HG03558 (cell line): ENCODE data around the gene ASB9.
"Not testable (repeated sequence)": the region's sequence is repeated elsewhere in the genome, so short reads cannot be mapped to it uniquely, and the experiment has no call there.

ENCODE experiments used
- ATAC-seq: cut with Tn5 transposase; IDR thresholded peaks from one replicate; pipeline ENCODE4 v1.9.1; 2021; ENCODE audit warnings: moderate number of reproducible peaks; ENCODE audit not compliant: unreplicated experiment; ENCODE audit errors: extremely low read depth

The ASB9 gene

DNA sequence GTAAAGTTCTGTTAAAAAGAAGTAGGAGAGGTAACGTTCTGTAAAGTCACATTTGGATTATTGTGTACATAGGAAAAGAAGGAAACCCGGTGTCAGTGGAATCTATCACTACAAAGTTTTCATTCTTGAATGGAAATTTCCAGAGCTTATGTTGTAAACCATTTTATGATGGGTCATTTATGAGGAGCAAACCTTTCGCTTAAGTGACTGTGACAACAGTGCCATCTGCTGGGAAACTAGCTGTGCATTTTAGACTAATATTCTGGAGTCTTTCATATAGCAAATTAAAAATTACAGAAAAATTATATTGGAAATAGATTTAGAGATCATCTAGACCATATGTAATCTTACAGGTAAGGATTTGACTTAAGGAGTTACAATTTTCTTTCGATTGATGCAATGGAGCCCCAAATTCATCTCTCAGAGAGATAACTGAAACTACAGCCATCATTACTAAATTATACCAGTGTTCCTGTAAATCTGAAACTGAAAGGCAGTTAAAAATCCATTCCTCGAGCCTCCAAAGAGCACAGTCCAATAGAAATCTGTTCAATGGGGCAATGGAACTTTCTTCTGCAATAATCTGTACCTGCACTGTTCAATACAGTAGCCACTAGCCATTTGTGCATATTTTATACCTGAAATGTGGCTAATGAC, 26.9 kb downstream of the ASB9 start:
- no peak for ATAC-seq

GRCh38 chrX:15241301-15241700, 28.6 kb downstream of the ASB9 start:
- no peak for ATAC-seq

DNA sequence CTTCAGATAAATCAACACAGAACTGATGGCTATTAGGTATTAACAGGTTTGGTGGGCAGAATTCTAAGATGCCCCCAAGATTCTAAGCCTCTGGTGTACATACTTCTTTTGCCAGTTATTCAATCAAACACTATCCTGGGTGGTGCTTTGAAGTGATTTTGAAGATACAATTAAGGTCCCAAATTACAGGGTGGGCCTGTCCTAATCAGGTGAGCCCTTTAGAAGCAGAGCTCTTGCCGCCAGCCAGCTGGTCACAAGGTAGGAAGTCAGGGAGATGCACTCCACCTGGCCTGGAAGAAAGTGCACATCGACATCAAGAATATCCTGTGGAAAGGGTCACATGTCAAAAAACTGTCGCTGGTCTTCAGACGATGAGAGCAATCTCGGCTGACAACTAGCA, 29.5 kb downstream of the ASB9 start:
- ATAC-seq = no peak

DNA sequence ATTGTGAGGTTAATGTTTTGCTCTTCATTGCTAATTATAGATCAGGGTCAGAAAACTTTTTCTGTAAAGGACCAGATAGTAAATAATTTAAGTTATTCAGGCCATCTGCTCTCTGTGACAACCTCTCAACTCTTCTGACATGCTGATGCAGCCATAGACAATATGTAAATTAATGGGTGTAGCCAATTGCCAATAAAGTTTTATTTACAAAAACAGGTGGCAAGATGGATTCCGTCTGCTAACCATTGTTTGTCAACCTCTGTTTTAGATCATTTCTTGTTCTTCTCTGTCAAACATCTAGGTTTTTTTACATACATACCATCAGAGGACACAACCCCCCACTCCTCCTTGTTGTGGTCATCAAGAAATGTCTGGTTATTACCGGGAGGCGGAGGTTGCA, 33.7 kb downstream of the ASB9 start:
- ATAC-seq = no peak

- no peak for ATAC-seq
Measured at GRCh38 chrX:15235001-15235400, 34.9 kb downstream of the ASB9 start.

DNA sequence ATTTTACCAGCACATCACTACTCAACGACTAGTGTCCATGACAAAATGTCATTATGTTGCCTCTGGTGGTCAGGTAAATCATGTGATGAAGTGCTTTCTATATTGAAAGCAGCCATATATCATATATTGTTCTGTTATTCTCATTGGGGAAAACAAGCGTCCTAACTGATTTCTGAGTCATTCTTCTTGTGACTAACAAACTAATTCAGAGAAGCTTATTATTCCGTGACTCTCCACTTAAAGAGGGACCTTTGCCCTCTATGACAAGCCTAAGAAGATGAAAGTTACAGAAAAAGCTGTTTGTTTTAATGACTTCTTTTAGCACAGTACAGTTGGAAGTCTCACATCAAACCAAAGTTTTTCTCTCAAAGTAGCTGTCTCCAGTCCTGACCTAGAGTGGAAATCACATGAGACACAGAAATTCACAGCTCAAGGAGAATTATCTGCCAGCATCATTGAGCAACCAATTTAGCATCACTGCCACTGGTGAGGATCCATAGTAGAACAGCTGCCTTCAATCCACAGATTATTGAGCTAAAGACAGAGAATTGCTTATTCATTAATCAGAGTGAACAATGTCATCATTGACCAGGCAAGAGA, 36.4 kb downstream of the ASB9 start:
- ATAC-seq = no peak

GRCh38 chrX:15224747-15225146, 45.1 kb downstream of the ASB9 start:
- no peak for ATAC-seq

DNA sequence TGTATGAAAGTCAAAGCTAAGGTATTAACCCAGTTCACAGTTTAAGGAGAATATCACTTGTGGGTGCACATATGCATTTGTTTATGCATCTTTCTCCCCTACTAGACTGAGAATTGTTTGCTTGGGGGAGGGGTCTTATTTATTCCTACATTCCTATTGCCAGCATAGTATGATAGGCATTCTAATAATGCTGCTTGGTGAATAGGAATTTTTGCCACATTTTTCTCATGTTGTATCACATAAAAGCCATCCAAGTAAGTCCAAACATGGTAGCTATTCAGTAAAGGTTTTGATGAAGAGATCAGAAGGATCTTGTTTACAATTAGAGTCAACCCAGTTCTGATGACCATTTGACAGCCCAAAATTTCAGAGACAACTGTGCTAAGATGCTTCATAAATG, 48.6 kb downstream of the ASB9 start:
- no peak for ATAC-seq

- no peak for ATAC-seq
Measured at GRCh38 chrX:15217161-15217560, 52.7 kb downstream of the ASB9 start.

GRCh38 chrX:15216280-15216679, 53.6 kb downstream of the ASB9 start:
- no peak for ATAC-seq

DNA sequence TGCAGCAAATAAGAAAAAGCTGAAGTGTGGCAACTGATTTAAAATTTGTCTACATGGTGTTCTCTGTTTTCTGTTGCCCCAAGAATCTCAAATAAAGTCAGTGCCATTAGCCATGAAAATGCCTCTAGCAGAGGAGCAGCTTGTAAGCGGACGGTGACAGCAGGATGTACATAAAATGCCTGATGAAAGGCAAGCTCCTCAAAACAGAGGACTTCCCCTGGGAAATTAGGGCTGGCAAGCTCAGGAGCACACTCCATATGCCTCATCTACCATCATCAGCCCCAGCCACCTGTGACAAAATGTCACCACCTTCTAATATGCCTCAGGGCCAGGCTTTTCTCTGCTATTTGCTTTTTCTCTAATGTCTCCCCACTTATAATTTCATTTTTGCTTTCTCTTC, 54.5 kb downstream of the ASB9 start:
- ATAC-seq = no peak

DNA sequence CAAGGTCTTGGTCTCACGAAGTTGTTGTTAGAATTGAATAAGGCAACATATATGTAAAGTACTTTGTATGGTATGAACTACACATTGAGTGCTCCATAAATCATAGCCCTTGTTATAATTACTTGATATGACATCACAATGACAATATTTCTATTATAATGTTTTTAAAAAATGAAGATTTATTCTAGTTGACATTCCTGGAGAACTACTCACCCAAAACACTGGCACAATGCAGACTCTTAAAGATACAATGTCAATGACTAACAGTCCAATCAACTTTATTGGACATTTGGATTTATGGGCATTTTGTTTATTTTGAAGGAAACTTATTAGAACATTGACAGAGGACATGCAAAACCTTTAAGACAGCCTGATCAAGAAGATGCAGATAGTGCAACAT, 55.3 kb downstream of the ASB9 start:
- no peak for ATAC-seq

DNA sequence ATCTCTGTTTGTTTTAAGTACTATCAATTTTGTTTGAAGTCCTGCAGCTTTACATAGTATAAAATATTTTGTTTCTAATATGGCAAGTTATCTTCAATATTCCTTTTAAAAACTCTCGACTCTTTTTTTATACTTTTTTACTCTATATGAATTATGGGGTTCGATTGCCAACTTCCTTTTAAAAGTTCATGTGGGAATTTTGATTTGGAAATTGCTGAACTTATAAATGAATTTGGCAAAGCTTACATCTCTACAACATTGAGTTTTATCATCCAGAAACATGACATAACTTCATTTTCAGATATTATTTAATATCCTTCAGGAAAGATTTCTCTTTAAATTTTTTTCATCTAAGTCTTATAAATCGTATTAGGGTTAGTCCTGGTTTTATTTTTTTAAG, 60.8 kb downstream of the ASB9 start:
- ATAC-seq = no peak

GRCh38 chrX:15207994-15208393, 61.9 kb downstream of the ASB9 start:
- ATAC-seq = no peak

- ATAC-seq = no peak
Measured at GRCh38 chrX:15207384-15207783, 62.5 kb downstream of the ASB9 start.

DNA sequence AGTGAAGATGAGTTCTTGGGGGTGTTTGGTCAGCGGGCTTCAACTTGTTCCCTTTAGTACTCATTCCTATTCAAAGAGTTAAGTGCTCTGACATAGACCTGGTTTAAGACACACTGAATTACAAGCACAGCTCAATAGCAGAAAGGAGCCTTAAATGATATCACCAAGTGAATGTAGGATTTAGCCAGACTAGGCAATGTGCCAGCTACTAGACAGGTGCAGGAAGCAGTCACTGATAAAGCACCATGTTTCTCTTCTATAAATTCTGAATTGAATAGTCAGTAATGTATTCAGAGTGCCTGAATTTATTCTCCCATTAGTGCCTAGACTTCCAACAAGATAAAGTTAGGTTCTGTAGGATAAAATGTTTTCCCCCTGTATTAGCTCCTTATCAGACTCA, 63.6 kb downstream of the ASB9 start:
- no peak for ATAC-seq

DNA sequence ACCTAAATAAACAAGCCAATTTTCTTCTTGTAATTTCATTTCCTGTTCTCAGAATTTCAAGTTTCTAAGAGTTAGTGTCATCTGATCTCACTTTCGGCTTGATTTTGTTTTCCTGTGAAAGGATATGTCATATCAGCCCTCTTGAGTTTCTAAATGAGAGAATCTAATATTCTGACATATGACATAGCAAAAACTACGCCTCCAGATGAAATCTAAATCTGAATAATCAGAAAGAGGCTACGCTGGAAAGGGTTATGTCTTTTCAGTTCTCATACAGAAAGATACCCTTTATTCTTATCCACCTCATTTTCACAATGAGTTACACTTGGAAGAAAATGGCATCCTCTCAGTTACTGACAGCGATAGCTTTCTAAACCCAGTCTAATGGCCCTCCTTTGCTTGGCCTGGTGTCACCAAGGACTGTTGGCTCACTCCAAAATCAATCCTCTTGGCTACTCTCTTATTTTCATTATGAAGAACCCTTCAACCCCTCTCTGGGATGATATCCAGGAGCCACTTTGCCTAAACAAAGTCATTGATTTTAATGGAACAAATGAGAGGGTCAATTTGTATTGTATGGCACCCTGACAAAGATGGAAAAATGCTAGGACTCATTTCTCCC, 65.6 kb downstream of the ASB9 start:
- ATAC-seq = peak; percentile 74

DNA sequence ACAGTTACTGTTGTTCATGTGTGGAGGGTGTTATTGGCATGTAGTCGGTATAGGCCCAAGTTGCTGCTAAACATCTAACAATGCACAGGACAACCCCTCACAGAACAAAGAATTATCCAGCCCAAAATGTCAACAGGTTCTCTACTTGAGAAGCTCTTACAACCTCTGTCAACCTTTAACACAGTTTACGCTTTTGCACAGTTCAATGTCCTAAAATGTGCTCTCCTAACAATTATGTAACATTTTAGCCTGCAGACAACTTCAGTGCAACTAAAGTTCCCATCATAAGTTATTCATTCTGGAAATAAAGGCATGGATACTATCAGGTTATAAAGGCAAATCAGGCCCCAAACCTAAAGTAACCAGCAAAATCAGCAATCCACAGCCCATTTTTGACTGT, 66.2 kb downstream of the ASB9 start:
- no peak for ATAC-seq

- no peak for ATAC-seq
Measured at GRCh38 chrX:15202454-15203177, 67.3 kb downstream of the ASB9 start.

DNA sequence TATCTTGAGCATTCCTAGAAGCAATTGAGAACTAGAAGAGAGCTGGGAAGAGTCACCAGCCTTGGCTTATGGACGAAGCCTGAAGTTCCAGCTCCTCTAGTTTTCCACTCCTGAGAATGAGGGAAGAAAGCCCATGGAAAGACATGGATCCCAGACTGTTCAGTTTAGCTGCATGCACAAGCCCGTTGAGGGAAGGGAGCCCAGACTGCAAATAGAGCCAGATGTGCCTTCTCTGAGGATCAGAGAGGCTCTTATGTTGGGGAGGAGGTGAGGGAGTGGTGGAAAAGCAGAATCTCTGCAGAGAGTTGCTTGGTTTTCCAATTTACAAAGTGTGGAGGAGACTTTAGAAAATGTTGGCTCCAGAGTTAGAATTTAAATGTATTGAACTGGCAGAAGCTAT, 69.0 kb downstream of the ASB9 start:
- ATAC-seq = no peak

DNA sequence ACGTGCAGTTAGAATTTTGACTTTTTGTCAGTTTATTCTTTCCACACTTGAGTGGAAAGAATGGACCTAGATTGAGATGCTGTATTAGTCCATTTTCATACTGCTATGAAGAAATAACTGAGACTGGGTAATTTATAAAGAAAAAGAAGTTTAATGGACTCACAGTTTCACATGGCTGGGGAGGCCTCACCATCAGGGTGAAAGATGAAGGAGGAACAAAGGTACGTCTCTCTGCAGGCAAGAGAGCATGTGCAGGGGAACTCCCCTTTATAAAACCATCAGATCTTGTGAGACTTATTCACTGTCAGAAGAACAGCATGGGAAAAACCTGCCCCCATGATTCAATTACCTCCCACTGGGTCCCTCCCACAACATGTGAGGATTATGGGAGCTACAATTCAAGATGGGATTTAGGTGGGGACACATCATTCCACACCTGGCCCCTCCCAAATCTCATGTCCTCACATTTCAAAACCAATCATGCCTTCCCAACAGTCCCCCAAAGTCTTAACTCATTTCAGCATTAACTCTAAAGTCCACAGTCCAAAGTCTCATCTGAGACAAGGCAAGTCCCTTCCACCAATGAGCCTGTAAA, 71.2 kb downstream of the ASB9 start:
- not testable (repeated sequence) for ATAC-seq
